ENCODE data around the gene TMEM38B.
"Not testable (repeated sequence)": the region's sequence is repeated elsewhere in the genome, so short reads cannot be mapped to it uniquely, and the experiment has no call there.

TMEM38B gene

GRCh38 chr9:105712773-105713172 lies 18.4 kb downstream of the TMEM38B start:
- TF ChIP-seq CTCF (IDR thresholded peaks at IDR 0.05; ENCODE audit: low read depth, low read length), result no peak
- no peak for DNase-seq (ENCODE audit: low read depth, low spot score)
- in situ Hi-C loops (cut with HindIII; ENCODE audit: low sequenced_read_pairs), result no loop called here
- no peak overlapping the region for H3K4me3 ChIP-seq (ENCODE audit: low read depth, low read length)

- in situ Hi-C loops (cut with HindIII; ENCODE audit: low sequenced_read_pairs), result no loop called here
- no peak for DNase-seq (ENCODE audit: low read depth, low spot score)
- TF ChIP-seq CTCF (IDR thresholded peaks at IDR 0.05; ENCODE audit: low read depth, low read length), result no peak
- H3K4me3 ChIP-seq (ENCODE audit: low read depth, low read length), result no peak overlapping the region
Observed at GRCh38 chr9:105713260-105714019, 19.1 kb downstream of the TMEM38B start.

GRCh38 chr9:105714020-105714331 lies 19.6 kb downstream of the TMEM38B start:
- no peak for DNase-seq (ENCODE audit: low read depth, low spot score)
- in situ Hi-C loops (cut with HindIII; ENCODE audit: low sequenced_read_pairs), result no loop called here
- TF ChIP-seq CTCF (IDR thresholded peaks at IDR 0.05; ENCODE audit: low read depth, low read length), result no peak
- no peak overlapping the region for H3K4me3 ChIP-seq (ENCODE audit: low read depth, low read length)

GRCh38 chr9:105716146-105716545 lies 21.8 kb downstream of the TMEM38B start:
- no peak for TF ChIP-seq CTCF (IDR thresholded peaks at IDR 0.05; ENCODE audit: low read depth, low read length)
- in situ Hi-C loops (cut with HindIII; ENCODE audit: low sequenced_read_pairs), result no loop called here
- no peak for DNase-seq (ENCODE audit: low read depth, low spot score)
- no peak overlapping the region for H3K4me3 ChIP-seq (ENCODE audit: low read depth, low read length)

GRCh38 chr9:105722099-105722498 lies 27.8 kb downstream of the TMEM38B start:
- H3K4me3 ChIP-seq (ENCODE audit: low read depth, low read length), result no peak overlapping the region
- in situ Hi-C loops (cut with HindIII; ENCODE audit: low sequenced_read_pairs), result no loop called here
- TF ChIP-seq CTCF (IDR thresholded peaks at IDR 0.05; ENCODE audit: low read depth, low read length), result no peak
- no peak for DNase-seq (ENCODE audit: low read depth, low spot score)

GRCh38 chr9:105725370-105725769 lies 31.0 kb downstream of the TMEM38B start:
- TF ChIP-seq CTCF (IDR thresholded peaks at IDR 0.05; ENCODE audit: low read depth, low read length), result no peak
- no peak for DNase-seq (ENCODE audit: low read depth, low spot score)
- in situ Hi-C loops (cut with HindIII; ENCODE audit: low sequenced_read_pairs), result no loop called here
- H3K4me3 ChIP-seq (ENCODE audit: low read depth, low read length), result no peak overlapping the region

GRCh38 chr9:105728230-105728629 lies 33.9 kb downstream of the TMEM38B start:
- DNase-seq (ENCODE audit: low read depth, low spot score); H3K4me3 ChIP-seq (ENCODE audit: low read depth, low read length); in situ Hi-C loops (cut with HindIII; ENCODE audit: low sequenced_read_pairs): not testable (repeated sequence)

GRCh38 chr9:105731420-105731819 lies 37.1 kb downstream of the TMEM38B start:
- in situ Hi-C loops (cut with HindIII; ENCODE audit: low sequenced_read_pairs), result not testable (repeated sequence)

More at GRCh38 chr9:105731420-105731819, 37.1 kb downstream of the TMEM38B start:
- DNase-seq (ENCODE audit: low read depth, low spot score); H3K4me3 ChIP-seq (ENCODE audit: low read depth, low read length): not testable (repeated sequence)
